Subcutaneous abdominal adipose tissue (tissue), 5 donors: Measurements from ENCODE around the gene TMEM127.

Experiments used
- H3K27ac ChIP-seq: one replicate; pipeline ENCODE4 v1.7.0; 2013; ENCODE audit warnings: low read depth, mild to moderate bottlenecking, inconsistent platforms, low read length, moderate library complexity
- H3K27me3 ChIP-seq, 5 donors: one replicate each; pipeline ENCODE4 v1.7.0; 2013; ENCODE audit warnings: low read length in 5 of 5, inconsistent platforms in 1 of 5; ENCODE audit not compliant: control insufficient read depth in 5 of 5, insufficient read depth in 4 of 5
- H3K36me3 ChIP-seq, 5 donors: one replicate each; pipeline ENCODE4 v1.7.0; 2013; ENCODE audit warnings: low read length in 5 of 5; ENCODE audit not compliant: control insufficient read depth in 5 of 5, insufficient read depth in 5 of 5
- H3K4me1 ChIP-seq, 5 donors: one replicate each; pipeline ENCODE4 v1.7.0; 2013; ENCODE audit warnings: low read length in 5 of 5, mild to moderate bottlenecking in 3 of 5, moderate library complexity in 1 of 5; ENCODE audit not compliant: control insufficient read depth in 5 of 5, insufficient read depth in 5 of 5
- H3K4me3 ChIP-seq, 5 donors: one replicate each; pipeline ENCODE4 v1.7.0; 2013; ENCODE audit warnings: low read length in 5 of 5, low read depth in 1 of 5
- H3K9ac ChIP-seq, 5 donors: one replicate each; pipeline ENCODE4 v1.7.0; 2013; ENCODE audit warnings: low read length in 5 of 5, mild to moderate bottlenecking in 4 of 5, moderate library complexity in 3 of 5
- H3K9me3 ChIP-seq, 5 donors: one replicate each; pipeline ENCODE4 v1.7.0; 2013; ENCODE audit warnings: low read length in 5 of 5; ENCODE audit not compliant: control insufficient read depth in 5 of 5
- donor health status: healthy.
- donor health status: healthy.
- donor health status: healthy.
- donor health status: healthy.
- donor health status: healthy.

The TMEM127 gene

DNA sequence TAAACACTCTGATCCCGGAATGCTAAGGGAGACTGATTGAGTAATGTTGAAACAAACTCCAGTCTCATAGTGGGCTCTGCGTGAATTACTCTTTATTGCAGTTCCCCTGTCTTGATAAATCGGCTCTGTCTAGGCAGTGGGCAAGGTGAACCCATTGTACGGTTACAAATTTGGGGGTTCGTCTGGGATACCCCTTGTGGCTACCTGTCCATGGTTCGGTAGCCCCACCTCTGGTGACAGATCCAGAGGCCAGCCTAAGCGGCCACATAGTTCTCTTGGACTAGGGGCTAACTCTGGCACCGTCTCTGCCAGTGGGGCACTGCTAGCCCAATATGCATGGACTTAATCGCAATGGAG is 56.1 kb downstream of the TMEM127 start:
- Histone ChIP-seq H3K9ac (no peak overlapping the region), H3K27me3 (no peaks in the 10 kb centered on the region), H3K4me1 (peaks cover 2 to 44% (median 41%) of the 10 kb centered on the region in 5 donors), H3K27ac (peak overlapping the region; percentile 68), H3K4me3 (peak overlapping the region; percentile 65 to 97 (median 89)), H3K9me3 (no peaks in the 10 kb centered on the region), H3K36me3 (peaks cover 0 to 3% (median 0%) of the 10 kb centered on the region in 5 donors)

DNA sequence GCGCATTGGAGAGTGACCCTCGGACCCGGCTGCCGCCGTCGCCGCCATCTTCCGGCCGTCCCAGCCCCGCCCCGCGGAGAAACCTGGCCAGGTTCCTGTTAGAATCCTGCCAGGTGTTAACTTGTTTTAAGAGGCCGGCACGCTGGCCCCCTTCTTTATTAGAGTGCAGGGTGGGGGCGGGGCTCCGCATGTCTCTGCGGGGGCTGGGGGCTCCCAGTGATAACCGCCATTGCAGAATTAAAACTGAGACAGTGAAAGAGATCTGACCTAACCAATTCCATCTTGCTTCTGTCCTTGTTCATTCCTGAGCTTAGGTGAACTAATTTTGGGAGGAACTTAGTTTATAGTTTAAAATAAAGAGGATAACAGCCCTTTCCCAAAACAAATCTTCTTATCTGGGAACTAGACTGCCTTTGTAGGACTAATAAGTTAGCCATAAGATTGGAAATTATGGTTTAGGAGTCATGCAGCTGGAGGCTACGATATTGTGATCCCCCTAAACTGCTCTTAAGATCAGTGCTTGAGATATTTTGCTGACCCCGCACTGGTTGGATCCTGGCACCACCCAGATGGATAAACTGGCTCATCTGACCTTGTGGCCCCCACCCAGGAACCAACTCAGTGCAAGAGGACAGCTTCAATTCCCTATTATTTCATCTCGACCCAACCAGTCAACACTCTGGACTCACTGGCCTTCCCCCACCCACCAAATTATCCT is 56.6 kb downstream of the TMEM127 start:
- no peaks in the 10 kb centered on the region for H3K27me3 ChIP-seq
- peak overlapping the region; percentile 68 for H3K27ac ChIP-seq
- H3K36me3 ChIP-seq: peaks cover 0 to 3% (median 0%) of the 10 kb centered on the region in 5 donors
- H3K9ac ChIP-seq: peak overlapping the region in 4 of 5 donors; percentile 72 to 92 (median 90)
- peak overlapping the region; percentile 65 to 97 (median 89) for H3K4me3 ChIP-seq
- no peaks in the 10 kb centered on the region for H3K9me3 ChIP-seq
- H3K4me1 ChIP-seq: peaks cover 2 to 49% (median 46%) of the 10 kb centered on the region in 5 donors

DNA sequence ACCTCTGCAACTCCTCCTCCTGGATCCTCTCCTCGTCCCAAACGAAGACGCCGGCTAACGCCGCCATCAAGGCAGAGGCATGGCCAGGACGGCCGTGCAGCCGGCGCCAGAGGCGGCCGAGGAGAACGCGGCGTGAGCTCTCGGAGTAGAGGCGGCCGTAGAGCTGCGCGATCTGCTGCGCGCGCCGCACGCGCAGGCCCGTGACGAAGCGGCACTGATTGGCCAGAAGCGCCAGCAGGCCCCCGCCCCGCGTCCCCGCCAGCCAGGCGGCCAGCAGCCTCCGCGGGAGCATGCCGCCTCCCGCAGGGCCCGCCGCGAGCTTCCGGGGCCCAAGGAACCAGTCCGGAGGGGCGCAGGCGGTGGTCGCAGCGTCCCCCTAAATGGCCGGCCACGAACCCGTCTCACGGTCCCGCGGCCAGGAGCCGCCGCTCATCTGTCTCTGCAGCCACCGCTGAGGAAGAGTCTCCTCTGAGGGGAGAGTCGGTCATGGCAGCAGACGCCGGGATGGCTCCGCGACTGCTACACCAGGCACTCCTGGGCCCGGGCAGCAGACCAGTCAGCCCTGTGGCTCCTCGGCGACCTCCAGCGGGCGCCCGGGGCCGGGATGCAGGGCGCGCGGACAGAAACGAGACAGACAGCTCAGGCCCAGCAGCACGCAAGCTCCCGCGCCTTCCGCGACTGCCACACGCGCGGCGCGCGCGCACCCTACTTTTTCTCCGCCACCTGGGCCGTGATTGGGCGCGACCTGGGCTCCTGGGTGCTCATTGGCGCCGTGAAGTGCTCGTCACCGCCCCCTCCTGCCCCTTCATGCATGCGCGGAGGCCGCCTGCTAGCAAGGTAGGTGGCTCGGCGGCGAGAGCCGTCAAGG is 57.4 kb downstream of the TMEM127 start, which contains the start of gene STARD7:
Gene STARD7, minus strand, starts transcription at position 685 of the 868 bp plus-strand sequence. Its CDS starts 393 bp downstream, at position 292.
- Histone ChIP-seq H3K4me3 (peak within 1 kb of the TSS; percentile 65 to 97 (median 90)), H3K27ac (peak within 1 kb of the TSS; percentile 68), H3K27me3 (no peaks in the 10 kb centered on the region), H3K9me3 (no peaks in the 10 kb centered on the region), H3K4me1 (peaks cover 2 to 57% (median 54%) of the 10 kb centered on the region in 5 donors), H3K9ac (peak within 1 kb of the TSS; percentile 72 to 92 (median 90)), H3K36me3 (peaks cover 0 to 2% (median 0%) of the 10 kb centered on the region in 5 donors)

DNA sequence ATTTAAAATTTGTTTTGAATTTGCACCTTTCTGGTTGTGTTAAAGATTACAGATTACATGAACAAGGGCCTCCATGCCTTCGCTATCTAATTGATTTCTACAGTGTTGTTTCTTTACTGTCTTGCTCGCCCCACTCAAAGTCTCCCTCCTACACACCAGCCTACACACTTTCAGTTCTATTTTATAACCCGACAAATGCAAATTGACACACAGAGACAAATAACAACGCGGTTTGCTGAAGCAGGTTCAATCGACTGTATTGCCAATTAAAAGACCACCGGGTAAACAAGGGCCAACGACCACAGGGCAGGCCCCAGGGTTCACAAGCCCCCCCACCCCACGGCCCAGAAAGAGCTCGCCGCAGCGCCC is 58.0 kb downstream of the TMEM127 start:
- Histone ChIP-seq H3K27ac (peak overlapping the region; percentile 68), H3K4me3 (peak overlapping the region; percentile 65 to 97 (median 90)), H3K27me3 (no peaks in the 10 kb centered on the region), H3K9ac (peak overlapping the region; percentile 72 to 92 (median 90)), H3K4me1 (peaks cover 2 to 63% (median 60%) of the 10 kb centered on the region in 5 donors), H3K9me3 (no peaks in the 10 kb centered on the region), H3K36me3 (peaks cover 0 to 2% (median 0%) of the 10 kb centered on the region in 5 donors)

DNA sequence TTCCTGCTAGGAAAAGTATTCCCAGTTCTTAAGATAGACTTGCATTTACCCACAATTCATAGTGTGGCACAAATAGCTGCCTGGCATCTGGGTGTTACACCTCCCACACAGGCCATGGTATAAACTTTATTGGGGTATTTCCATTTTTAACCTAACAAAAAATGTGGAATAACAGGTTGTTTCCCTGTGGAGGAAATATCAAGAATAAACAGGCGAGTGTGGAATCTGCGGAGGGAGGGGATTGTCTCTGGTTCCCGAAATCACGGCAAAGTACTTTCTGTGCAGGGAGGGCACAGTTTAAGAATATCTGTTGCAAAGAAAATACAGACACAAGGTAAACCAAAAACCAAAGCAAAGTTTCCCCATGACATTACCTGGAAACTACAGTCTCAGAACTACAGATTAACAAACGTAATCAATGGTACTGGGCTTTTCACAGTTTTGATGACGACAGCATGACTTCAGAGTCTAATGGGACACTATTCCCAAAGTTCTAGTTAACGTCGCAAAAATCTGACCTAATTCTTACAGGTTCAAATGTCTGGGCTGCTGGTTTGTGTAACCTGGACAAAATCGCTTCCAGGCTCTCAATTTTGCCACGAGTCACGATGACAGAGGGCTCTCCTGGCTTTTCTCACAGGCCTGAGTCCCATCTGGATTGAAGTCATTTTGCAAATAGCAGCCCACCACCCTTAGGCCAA is 58.6 kb downstream of the TMEM127 start:
- Histone ChIP-seq H3K27ac (peak overlapping the region; percentile 68), H3K36me3 (peaks cover 0 to 2% (median 0%) of the 10 kb centered on the region in 5 donors), H3K9ac (peak overlapping the region; percentile 72 to 92 (median 90)), H3K9me3 (no peaks in the 10 kb centered on the region), H3K4me3 (peak overlapping the region; percentile 65 to 97 (median 90)), H3K27me3 (no peaks in the 10 kb centered on the region), H3K4me1 (peaks cover 2 to 69% (median 61%) of the 10 kb centered on the region in 5 donors)

DNA sequence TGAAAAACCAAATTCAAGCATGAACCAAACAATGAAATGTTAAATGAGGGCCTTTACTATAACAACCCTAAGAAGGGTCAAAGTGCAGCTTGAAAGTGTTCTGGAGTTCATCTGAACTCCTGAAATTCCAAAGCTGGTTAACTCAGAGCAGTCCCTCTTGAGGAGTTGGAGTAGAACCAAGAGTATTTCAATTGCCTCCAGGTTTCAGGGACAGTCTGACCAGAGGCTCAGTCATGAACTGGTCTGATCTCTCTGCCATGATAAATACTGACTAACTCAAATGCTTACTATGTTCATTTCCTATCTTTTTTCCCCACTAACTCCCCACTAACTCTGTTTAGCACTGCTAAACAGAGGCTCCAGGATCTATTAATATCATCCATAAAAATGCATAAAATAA is 59.9 kb downstream of the TMEM127 start:
- H3K9ac ChIP-seq: peak overlapping the region in 2 of 5 donors; percentile 21 to 41

DNA sequence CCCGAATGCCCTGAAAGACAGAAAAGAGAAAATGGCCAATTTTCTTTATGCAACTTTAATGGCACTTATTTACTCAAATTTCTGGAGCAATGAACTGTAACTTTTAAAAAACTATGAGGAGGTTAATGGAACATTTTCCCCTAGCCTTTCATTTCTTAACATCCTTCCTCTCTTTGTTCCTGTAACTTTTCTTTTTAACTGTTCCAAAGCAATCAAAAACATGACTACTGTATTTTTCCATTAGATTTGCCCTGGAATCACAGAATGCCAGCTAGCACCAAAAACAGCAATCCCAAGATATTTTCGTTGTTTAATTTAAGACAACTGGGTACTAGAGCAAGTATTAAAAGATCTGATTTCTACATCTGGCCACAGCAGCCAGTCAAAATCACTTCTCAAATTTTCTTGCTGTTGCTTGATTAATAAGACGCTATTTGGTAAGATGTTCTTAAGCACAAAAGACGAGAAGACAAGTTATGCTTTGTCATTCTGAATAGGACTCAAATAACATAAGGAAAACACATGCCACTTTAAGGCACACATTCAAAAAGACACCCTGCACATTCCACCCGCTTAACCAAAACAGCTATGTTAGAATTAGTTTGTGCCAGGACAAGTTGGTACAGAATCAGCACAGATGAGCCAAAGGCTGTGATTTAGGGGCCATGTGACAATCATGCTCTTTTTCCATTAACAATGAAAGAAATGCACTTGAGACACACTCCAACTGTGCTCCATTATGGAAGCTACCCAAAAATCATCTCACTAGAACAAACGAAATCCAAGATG is 60.8 kb downstream of the TMEM127 start:
- Histone ChIP-seq H3K9ac (peak overlapping the region in 2 of 5 donors; percentile 3 to 41), H3K27me3 (no peaks in the 10 kb centered on the region), H3K27ac (peak overlapping the region; percentile 68), H3K4me1 (peaks cover 2 to 88% (median 67%) of the 10 kb centered on the region in 5 donors), H3K36me3 (no peaks in the 10 kb centered on the region), H3K4me3 (peak overlapping the region in 2 of 5 donors; percentile 7 to 25), H3K9me3 (no peaks in the 10 kb centered on the region)

More for the DNA sequence above, 59.9 kb downstream of the TMEM127 start:
- H3K27ac ChIP-seq: peak overlapping the region; percentile 68
- no peaks in the 10 kb centered on the region for H3K36me3 ChIP-seq
- H3K4me1 ChIP-seq: peaks cover 2 to 82% (median 68%) of the 10 kb centered on the region in 5 donors
- no peak overlapping the region for H3K4me3 ChIP-seq
- no peaks in the 10 kb centered on the region for H3K27me3 ChIP-seq
- H3K9me3 ChIP-seq: no peaks in the 10 kb centered on the region

DNA sequence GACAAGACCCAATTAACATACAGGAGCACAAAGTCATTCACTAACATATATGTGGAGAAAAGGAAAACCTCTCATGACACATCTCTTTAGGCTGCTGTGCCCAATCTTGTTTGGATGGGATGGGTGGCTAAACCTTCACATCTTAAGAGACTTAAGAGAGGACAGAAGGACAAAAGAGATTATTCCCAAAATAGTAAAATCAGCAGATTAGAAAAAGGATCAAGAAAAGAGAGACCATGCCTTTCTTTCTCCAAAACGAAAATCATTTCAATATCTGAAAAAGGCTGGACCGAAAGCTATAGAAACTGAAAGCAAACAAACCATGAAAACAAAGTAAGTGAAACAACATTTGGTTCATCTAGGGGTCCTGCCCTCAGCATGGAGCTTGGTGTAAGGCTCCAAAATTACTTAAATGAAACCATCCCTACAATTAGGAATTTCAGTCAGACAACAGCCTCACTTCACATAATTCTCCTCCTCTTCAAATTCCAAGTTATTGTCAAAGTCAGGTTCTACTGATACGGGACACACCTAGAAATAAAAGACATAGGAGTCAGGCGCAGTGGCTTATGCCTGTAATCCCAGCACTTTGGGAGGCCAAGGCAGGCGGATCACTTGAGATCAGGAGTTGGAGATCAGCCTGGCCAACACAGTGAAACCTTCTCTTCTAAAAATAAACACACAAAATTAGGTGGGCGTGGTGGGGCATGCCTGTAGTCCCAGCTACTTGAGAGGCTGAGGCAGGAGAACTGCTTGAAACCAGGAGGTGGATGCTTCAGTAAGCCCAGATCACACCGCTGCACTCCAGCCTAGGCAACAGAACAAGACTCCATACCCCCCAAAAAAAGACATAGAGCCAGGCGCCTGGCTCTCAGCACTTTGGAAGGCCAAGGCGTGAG is 62.4 kb downstream of the TMEM127 start:
- Histone ChIP-seq H3K27ac (peak overlapping the region; percentile 68), H3K4me3 (peak overlapping the region in 1 of 5 donors; percentile 0), H3K36me3 (no peaks in the 10 kb centered on the region), H3K9me3 (no peaks in the 10 kb centered on the region), H3K9ac (peak overlapping the region in 2 of 5 donors; percentile 0 to 33), H3K4me1 (peaks cover 2 to 82% (median 66%) of the 10 kb centered on the region in 5 donors), H3K27me3 (no peaks in the 10 kb centered on the region)
